SKM-1 (cell line): Measurements from ENCODE around the gene FADD.

Experiments
- DNase-seq: peaks from one replicate; lab custom pipeline; 2025; ENCODE audit not compliant: unreplicated experiment; lab: John Stamatoyannopoulos, UW

Gene FADD

DNA sequence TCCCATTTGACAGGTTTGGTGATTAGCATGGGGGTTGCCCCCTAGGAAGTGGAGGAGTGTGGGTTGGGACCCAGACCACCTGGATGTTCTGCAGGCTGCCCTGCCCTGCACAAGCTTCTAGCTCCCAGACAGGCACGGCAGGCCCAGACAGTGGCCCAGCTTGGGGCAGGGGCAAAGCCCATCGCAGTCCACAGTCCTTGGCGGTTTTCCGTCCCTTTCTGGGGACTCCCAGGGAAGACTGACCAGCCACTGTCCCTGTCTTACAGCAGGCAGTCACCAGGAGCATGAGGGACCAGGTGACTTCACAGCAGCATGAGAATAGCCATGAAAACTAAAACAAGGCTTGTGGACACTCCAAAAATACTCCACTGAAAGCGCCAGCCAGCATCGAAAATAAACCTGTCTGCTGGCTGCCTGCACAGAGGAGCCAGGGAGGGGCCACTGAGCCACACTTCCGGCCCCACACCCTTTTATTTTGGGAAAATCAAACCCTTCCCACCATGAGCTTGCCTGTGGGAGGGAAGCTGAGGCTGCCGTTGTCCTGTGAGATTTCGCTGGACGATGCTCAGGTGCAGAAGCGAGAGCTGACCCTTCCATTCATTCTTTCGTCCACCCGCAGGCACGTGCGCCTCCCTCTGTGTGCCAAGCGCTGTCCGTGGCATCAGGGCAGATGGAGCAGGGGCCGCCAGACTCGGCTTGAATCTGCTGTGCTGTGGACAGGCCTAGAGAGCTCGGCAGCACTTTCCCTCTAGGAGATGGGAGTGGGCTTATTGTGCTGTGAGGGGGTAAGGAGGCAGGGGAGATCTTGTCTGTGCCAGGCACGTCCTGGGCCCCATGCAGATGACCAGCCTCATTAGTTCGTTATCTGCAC is 28.0 kb downstream of the FADD start:
- no peak for DNase-seq

DNA sequence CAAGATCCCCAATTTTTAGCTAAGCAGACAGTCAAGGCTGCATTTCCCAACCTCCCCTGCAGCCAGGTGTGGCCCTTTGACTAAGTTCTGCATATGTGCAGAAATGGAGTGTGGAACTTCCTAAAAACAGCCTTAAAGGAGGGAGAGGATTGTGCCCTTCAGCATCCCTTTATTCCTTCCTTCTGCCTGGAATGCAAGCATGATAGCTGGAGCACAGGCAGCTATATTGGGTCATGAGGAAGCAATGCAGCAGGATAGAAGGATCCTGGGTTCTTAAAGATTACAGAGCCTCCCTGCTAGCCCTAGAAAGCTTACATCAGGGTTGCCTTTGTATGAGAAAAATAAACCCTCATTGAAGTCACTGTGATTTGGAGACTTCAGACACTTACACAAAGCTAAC is 29.9 kb downstream of the FADD start:
- no peak for DNase-seq

GRCh38 chr11:70233511-70233934 is 30.4 kb downstream of the FADD start:
- DNase-seq, result no peak

GRCh38 chr11:70233962-70234361 is 30.9 kb downstream of the FADD start:
- DNase-seq, result no peak

DNA sequence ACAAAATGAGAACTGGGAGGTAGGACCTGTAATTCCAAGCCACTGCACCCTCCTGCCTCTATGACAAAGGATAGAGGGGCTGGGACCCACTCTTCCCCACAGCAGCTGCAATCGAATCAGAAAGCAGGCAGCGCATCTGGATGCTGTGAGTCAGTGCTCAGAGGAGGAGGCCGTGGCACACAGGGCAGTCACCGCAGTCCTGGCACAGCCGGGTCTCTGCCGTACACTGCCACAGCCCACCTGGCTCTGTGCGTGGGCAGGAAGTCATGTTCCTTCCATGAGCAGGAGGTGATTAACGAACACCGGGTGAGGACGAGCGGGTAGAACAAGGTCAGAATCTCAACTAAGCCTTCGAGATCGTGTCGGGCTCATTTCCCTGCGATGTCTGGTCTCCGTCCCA is 37.2 kb downstream of the FADD start:
- no peak for DNase-seq

GRCh38 chr11:70241709-70242108 is 38.6 kb downstream of the FADD start:
- no peak for DNase-seq

DNA sequence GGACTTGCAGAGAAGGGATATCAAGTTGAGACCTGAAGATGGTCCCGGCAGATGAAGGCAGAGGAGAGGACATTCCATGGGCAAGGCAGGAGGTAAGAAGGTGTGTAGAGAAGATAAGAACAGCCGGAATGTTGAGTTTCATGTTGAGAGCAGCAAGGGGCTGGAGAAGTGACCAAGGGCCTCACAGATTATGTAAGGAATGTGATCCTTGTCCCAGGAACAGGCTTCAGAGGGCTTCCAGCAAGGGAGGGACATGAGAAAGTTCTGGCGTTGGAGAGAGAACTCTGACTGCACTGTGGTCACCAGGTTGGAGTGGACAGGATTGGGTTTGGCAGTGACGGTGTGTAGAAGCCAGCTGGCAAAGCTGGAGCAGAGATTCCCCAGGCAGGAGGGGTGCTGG is 39.8 kb downstream of the FADD start:
- no peak for DNase-seq

DNA sequence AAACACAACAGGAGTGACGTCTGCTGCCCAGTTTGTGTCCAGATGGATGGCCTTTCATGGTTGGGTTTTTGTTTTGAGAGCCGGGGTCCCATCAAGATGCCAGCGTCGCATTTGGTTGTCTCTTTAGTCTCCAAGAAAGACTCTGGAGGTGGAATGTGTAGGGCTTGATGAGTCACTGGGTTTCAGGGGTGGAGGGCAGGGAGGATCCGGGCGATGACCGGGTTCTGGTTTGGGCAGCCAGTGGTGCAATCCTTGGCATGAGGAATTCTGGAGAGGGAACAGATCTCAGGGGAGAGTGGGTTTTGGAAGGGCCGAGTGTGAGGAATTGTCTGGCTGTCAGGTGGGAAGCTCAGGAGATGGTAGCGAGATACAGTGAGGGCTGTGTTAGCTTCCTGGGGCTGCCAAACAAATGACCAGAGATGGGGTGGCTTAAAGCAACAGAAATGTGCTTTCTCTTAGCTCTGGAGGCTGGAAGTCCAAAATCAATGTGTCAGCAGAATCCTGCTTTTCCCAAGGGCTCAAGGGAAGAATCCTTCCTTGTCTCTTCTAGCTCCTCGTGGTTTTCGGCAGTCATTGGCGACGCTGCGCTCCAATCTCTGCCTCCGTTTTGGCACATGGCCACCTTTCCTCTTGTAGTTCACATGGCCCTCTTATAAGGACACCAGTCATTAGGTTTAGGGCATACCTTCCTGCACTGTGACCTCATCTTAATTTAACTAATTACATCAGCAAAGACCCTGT is 41.0 kb downstream of the FADD start:
- no peak for DNase-seq

DNA sequence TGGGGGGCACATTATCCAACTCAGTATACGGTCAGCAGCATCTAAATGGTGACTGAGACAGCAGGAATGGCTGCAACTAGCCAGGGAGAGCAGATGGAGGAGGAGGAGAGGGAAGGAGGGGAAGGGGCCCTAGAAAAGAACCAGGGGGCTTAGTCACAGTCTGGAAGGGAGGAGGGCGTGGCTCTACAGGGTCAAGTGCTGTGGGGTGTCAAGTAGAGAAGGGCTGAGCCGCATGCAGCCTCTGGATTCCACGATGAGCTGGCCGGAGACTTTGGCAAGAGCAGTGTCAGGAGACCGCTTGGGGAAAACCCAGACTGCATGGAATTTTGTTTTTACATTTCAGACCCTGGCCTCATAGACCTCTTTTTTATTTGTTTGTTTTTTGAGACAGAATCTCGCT is 41.6 kb downstream of the FADD start:
- DNase-seq, result no peak

DNA sequence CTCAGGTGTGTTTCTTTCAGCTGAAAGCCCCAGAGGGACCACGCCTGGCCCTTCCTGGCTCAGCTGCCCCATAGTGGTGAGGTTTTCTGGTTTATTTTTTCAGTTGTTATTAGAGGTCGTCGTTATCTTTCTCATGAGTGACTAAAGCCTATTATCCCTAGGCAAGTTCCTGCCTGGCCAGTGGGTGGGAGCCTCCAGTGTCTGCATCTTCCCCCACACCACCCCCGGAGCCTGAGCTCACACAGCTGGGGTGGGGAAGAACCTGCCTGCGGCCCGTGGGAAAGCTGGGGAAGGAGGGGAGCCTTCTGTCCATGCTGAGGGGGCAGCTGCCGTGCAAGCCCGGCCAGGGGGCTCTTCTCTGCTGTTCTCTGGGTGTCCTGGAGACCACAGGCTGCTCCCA is 43.1 kb downstream of the FADD start:
- DNase-seq, result no peak

DNA sequence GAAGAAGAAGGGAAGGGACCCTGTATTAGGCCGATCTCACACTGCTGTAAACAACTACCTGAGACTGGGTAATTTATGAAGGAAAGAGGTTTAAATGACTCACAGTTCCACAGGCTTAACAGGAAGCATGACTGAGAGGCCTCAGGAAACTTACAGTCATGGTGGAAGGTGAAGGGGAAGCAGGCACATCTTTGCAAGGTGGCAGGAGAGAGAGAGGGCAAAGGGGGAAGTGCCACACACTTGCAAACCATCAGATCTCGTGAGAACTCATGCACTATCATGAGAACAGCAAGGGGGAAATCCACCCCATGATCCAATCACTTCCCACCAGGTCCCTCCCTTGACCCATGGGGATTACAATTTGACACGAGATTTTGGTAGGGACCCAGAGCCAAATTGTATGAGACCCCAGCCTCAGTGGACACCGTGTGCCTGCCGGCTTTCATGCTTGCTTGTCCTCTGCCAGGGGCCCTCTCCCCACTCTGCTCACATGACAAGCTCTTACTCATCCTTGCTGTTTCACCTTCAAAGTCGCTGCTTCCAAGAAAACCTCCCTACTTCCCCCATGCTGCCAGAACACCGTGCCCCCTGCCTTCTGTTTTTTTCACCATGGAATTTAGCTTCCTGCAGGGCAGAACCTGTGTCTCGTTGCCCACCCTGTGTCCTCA is 44.1 kb downstream of the FADD start:
- no peak for DNase-seq

DNA sequence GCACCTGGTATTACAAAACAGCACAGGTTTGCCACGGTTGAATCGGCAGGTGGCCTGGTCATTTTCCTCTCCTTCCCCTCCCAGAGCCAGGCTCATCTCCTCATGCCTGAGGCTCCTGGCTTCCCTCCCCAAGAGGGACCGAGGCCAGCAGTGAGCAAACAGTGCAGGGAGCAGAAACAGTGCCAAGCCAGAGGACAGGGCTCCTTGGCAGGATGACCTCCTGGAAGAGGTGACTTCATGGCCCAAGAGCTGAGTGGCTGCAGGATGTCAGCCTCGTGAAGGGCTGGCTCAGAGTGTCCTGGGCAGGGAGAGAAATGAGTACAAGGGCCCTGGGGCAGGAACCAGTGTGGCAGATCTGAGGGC is 44.6 kb downstream of the FADD start:
- no peak for DNase-seq

GRCh38 chr11:70250876-70251658 is 48.0 kb downstream of the FADD start:
- no peak for DNase-seq

- DNase-seq, result no peak
Observed at GRCh38 chr11:70251659-70252321, 48.7 kb downstream of the FADD start.

DNA sequence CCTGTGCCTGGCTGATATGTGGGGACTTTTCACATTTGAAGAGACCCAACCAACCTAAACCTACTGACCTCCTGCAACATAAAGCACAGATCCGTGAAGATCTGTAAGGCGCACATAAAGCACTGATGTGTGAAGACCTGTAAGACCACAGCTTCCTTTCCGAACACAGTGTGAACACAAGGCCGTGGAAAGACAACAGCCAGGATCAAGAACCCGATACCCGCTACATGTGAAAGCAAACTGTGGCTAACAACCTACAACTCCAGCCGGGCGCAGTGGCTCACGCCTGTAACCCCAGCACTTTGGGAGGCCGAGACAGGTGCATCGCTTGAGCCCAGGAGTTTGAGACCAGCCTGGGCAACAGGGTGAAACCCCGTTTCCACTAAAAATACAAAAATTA is 49.7 kb downstream of the FADD start:
- DNase-seq, result no peak

DNA sequence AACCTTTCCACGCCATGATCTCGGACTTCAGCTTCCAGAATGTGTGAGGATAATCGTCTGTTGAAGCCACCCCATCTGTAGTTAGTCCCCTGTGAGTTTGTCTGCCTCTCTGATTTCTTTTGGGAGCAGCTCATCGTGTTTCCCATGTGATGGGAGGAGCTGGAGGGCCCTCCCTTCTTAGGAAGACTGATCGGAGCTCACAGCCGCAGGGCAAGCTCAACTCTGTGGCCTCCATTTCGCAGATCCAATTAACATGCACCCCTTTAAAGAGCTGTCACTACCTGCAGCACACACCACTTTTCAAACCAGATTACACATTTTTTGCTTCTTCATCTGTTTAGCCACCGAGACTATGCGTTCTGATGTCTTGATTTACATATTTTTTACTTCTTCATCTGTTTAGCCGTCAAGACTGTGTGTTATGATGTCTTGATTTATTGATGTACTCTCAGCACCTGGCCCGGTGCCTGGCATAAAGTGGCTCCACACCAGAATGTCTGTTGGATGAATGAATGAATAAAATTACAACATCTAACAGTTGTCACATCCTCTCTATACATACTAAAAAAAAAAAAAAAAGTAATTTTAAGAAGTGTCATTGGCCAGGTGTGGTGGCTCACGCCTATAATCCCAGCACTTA is 52.5 kb downstream of the FADD start:
- DNase-seq, result no peak
